D341Med (cell line): ENCODE results near the gene DNAAF5.
"Not testable (repeated sequence)": the region's sequence is repeated elsewhere in the genome, so short reads cannot be mapped to it uniquely, and the experiment has no call there.

ENCODE experiments used
- DNase-seq: peaks from one replicate; pipeline ENCODE4 v3.0.0; 2012; ENCODE audit warnings: low spot score

The DNAAF5 gene

GRCh38 chr7:747186-747585, 20.7 kb downstream of the DNAAF5 start:
- no peak for DNase-seq

DNA sequence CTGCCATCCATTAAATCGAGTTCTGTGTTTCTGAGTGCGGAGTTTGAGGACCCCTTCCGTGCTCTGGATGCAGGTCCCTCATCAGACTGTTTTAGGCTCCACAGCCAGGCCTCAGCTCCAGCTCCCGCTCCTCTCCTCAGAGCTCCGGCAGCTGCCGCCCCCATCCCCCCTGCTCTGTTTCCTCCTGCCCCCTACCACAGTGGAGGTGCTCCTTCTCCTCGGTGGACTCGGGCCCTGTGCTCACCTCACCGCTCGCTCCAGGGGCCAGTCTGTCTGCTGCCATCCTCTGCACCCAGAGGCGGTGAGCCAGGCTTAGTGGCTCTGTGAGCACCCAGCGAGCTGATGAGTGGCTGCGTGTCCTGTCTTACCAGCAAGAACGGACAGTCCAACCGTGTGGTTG, 21.9 kb downstream of the DNAAF5 start:
- peak; percentile 38 for DNase-seq

GRCh38 chr7:749140-749551, 22.6 kb downstream of the DNAAF5 start:
- DNase-seq, result peak; percentile 85

GRCh38 chr7:750111-750905, 23.8 kb downstream of the DNAAF5 start:
- DNase-seq, result peak; percentile 68

- DNase-seq, result no peak
Measured at GRCh38 chr7:751826-752225, 25.3 kb downstream of the DNAAF5 start.

DNA sequence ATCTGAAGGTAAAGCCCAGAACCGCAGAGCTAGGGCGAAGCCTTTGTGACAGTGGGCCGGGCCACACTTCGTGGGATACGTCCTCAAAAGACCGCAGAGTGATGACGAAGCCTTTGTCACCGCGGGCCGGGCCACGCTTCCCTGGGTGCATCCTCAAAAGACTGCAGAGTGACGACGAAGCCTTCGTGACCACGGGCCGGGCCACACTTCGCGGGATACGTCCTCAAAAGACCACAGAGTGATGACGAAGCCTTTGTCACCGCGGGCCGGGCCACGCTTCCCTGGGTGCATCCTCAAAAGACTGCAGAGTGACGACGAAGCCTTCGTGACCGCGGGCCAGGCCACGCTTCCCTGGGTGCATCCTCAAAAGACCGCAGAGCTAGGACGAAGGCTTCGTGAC, 25.8 kb downstream of the DNAAF5 start:
- DNase-seq, result not testable (repeated sequence)

- no peak for DNase-seq
Measured at GRCh38 chr7:753190-753589, 26.7 kb downstream of the DNAAF5 start.

DNA sequence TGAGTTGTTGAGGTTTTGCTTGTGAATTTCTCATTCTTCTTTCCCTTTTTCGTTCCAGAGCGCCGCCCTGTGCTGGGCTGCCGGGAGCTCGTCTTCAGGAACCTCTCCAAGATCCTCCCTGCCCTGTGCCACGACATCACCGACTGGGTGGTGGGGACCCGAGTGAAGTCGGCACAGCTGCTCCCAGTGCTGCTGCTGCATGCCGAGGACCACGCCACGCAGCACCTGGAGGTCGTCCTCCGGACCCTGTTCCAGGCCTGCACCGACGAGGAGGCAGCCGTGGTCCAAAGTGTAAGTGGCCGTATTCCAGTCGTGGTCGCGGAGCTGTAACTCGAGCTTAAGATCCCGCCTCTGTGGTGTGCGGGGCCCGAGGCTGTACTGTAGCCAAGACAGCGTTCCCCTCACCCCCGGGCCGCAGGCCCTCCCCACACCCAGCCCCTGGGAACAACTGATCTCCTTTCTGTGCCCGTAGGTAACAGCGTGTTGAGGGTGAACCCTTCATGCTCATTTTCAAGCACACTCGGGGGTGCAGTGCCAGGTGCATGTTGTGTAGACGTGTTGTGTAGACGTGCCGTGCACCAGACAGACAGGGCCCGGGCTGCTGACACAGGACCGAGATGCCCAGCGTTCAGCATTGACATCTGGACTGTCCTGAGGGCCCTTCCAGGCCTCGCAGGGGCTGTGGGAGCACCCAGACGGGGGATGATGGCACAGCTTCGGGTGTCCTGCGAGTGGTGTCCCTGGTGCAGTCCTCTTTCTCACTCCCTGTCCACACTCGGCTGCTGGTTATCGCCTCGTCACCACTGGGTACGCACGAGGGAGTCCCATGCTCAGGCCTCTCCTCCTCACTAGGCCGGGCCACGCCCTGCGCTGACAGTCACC, 28.3 kb downstream of the DNAAF5 start:
- peak; percentile 24 for DNase-seq

- no peak for DNase-seq
Measured at GRCh38 chr7:755413-755805, 28.9 kb downstream of the DNAAF5 start.

DNA sequence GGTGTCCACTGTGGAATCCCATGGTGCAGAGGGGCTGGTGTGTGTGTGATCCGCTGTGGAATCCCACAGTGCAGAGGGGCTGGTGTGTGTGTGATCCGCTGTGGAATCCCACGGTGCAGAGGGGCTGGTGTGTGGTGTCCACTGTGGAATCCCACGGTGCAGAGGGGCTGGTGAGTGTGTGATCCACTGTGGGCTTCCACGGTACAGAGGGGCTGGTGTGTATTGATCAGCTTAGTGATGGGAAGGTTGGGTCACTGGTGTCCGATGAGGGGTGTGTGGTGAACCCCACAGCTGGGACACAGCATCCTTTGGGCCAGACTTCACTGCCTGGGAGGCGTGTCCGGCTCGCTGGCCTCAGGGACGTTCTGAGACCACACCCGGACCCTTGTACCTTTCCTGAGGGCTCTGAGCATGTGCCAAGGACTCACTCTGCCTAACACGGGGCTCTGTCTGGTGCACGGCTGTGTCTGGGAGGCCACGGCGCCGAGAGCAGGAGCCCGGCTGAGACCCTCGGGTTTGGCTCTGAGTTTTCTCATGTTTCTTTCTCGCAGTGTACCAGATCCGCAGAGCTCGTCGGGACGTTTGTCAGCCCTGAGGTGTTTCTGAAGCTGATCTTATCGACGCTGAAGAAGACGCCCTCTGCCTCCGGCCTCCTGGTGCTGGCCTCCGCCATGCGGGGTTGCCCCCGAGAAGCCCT, 29.9 kb downstream of the DNAAF5 start:
- DNase-seq, result no peak

GRCh38 chr7:756928-757560, 30.5 kb downstream of the DNAAF5 start:
- DNase-seq, result peak; percentile 26

- DNase-seq, result no peak
Measured at GRCh38 chr7:757741-758163, 31.3 kb downstream of the DNAAF5 start.

DNA sequence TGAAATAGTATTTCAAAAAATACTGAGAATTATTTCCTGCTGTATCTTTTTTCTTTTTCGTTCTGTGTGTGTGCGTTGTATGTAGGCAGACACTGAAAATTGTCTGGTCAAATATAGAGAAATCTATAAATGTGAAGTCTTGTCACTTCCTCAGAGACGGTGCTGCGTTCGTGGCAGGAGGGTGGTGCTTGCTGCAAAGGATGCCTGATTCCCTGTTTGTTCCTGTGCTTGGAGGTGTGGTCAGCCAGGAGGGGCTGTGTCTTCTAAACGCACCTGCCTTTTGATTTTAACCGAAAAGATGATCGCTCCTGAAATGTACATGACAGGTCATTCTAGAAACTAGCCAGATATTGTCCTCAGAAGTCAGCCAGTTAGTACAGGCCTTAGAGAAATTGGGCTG, 33.1 kb downstream of the DNAAF5 start:
- DNase-seq, result no peak

DNA sequence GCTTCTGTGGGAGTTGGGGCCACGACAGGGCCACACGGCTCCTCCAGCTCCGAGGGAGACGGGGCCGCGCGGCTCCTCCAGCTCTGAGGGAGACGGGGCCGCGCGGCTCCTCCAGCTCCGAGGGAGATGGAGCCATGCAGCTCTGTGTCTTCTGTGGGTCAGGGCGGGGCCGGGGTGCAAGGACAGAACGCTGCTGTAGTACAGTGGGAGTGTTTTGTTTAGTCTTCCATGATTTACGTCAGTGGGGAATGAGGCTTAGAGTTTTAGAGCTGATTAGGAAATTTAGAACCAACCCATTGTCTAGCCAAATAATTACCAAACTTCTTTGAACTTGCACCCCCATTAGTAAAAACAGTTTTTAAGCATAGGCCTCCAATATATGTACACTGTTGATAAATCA, 33.5 kb downstream of the DNAAF5 start:
- DNase-seq, result no peak

DNA sequence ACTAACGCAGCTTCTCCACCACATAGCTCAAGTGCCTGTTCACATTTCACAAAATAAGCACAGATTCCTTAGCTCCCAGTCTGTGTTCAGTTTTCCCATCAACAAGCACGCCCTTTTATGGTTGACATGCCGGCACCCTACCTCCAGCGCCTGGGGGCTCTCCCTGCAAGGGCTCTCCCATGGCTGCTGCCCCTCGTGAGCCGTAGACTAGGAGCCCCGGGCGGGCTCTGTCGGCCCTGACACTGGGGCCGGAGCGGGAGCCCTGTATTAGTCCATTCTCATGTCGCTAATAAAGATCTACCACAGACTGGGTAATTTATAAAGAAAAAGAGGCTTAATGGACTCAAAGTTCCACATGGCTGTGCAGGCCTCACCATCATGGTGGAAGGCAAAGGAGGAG, 34.6 kb downstream of the DNAAF5 start:
- no peak for DNase-seq

- no peak for DNase-seq
Measured at GRCh38 chr7:761631-762030, 35.1 kb downstream of the DNAAF5 start.

DNA sequence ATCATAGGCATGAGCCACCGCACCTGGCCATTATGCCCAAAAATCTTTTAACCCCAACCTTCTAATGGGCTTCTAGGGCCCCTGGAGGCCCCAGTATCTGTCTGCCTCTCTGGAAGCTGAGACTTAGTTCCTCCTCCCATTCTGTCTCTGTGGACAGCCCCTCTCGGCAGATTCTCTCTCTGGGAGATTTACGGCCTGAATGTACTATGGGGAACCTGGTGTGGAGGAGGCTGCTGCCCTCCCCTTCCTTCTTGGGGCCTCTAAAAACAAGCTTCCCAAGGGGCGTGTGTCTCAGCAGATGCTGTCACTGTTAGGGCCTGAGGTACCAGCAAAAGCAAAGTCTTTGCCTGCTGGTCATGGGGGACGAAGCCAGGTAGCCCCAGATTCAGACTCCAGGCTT, 36.4 kb downstream of the DNAAF5 start:
- no peak for DNase-seq

DNA sequence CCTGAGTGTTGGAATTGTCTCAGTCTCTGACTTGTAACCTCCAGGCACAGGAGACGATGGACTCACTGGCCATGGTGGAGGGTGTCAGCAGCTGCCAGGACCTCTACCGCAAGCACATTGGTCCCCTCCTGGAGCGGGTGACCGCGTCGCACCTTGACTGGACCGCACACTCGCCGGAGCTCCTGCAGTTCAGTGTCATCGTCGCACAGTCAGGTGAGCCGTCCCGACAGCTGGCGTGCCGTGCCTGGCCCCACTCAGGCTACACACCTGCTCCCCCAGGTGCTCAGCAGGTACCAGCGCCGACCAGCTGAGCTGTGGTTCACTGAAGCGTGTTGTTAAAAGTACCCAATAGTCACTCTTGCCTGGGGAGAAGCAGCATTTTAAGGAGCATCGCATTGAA, 37.3 kb downstream of the DNAAF5 start:
- no peak for DNase-seq

- no peak for DNase-seq
Measured at GRCh38 chr7:765383-765782, 38.9 kb downstream of the DNAAF5 start.

GRCh38 chr7:767580-767940, 41.1 kb downstream of the DNAAF5 start:
- no peak for DNase-seq

DNA sequence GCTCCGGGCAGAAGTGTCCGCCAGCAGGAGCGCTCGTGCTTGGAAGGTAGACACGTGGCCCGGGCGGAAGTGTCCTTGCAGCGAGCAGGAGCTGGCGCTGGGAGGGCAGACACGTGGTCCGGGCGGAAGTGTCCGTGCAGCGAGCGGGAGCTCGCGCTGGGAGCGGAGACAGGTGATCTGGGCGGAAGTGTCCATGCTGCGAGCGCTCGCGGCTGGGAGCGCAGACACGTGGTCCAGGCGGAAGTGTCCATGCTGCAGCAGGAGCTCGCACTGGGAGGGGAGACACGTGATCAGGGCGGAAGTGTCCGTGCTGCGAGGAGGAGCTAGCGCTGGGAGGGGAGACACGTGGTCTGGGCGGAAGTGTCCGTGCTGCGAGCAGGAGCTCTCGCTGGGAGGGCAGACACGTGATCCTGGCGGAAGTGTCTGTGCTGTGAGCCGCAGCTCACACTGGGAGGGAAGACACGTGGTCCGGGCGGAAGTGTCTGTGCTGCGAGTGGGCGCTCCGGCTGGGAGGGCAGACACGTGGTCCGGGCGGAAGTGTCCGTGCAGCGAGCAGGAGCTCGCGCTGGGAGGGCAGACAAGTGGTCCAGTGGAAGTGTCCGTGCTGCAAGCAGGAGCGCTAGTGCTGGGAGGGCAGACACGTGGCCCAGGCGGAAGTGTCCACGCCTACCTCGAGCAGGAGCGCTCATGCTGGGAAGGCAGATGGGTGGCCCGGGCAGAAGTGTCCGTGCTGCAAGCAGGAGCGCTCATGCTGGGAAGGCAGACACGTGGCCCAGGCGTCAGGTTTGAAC, 41.6 kb downstream of the DNAAF5 start:
- DNase-seq, result no peak
